Suprapubic skin (tissue), 4 donors: ENCODE measurements around the gene CUL1. TPM values are rescaled to one million over a fixed set of nuclear protein-coding genes. Genes with fewer than 3 reads are reported as not detected.

Experiments
- DNase-seq, 2 donors: peaks; one replicate each; pipeline ENCODE4 v3.0.0-alpha.2; 2019; ENCODE audit warnings: low spot score in 2 of 2
- H3K27ac ChIP-seq: fragments of 200-600 bp; sonication (generic); one replicate; pipeline ENCODE4 v1.5.1; 2019
- H3K27me3 ChIP-seq: fragments of 200-600 bp; sonication (generic); one replicate; pipeline ENCODE4 v1.5.1; 2019
- H3K36me3 ChIP-seq: fragments of 200-600 bp; sonication (generic); one replicate; pipeline ENCODE4 v1.5.1; 2019
- H3K4me1 ChIP-seq: fragments of 200-600 bp; sonication (generic); one replicate; pipeline ENCODE4 v1.5.1; 2019
- H3K4me3 ChIP-seq: fragments of 200-600 bp; sonication (generic); one replicate; pipeline ENCODE4 v1.5.1; 2019; ENCODE audit warnings: mild to moderate bottlenecking
- H3K9me3 ChIP-seq: fragments of 200-600 bp; sonication (generic); one replicate; pipeline ENCODE4 v1.5.1; 2019
- CTCF ChIP-seq, 2 donors: fragments of 200-600 bp in 1 of 2; fragments of 450-650 bp in 1 of 2; sonication (generic) in 1 of 2; IDR thresholded peaks; one replicate each; pipeline ENCODE4 v1.5.1; 2016 to 2019; ENCODE audit warnings: antibody characterized with exemption in 2 of 2, mild to moderate bottlenecking in 1 of 2, moderate library complexity in 1 of 2
- EP300 ChIP-seq: sonication (generic); formaldehyde crosslinking; IDR thresholded peaks from one replicate; pipeline ENCODE4 v1.6.1; 2017; ENCODE audit warnings: antibody characterized with exemption
- POLR2A ChIP-seq, 2 donors: fragments of 450-650 bp; IDR thresholded peaks; one replicate each; pipeline ENCODE4 v1.6.1; 2017; ENCODE audit warnings: antibody characterized with exemption in 2 of 2, mild to moderate bottlenecking in 2 of 2, moderate library complexity in 2 of 2
- POLR2AphosphoS5 ChIP-seq, 3 donors: sonication (generic); formaldehyde crosslinking; IDR thresholded peaks; one replicate each; pipeline ENCODE4 v1.6.1; 2017; ENCODE audit warnings: antibody characterized with exemption in 3 of 3
- WGBS: methylation state at CpG from one replicate; pipeline ENCODE4 v1.1.5; 2018; 5-methylcytosine and 5-hydroxymethylcytosine counted together
- total RNA-seq, 4 donors: library from RNA; depleted of rRNA; stranded (reverse); fragments of >200 nt; gene quantifications; one replicate each; pipeline ENCODE4 v1.1.0, GENCODE V29; 2016

CUL1 gene
- total RNA-seq, 4 donors from 2014 or later = 49.6 to 63.0 (median 56.6) TPM

GRCh38 chr7:148850564-148850963 lies 151.9 kb downstream of the CUL1 start:
- H3K27me3 ChIP-seq = no peaks in the 10 kb centered on the region
- no peak overlapping the region for H3K4me3 ChIP-seq
- H3K4me1 ChIP-seq = no peaks in the 10 kb centered on the region
- H3K36me3 ChIP-seq = no peaks in the 10 kb centered on the region
- H3K9me3 ChIP-seq = no peaks in the 10 kb centered on the region
- H3K27ac ChIP-seq = no peak overlapping the region
- TF ChIP-seq POLR2A (IDR thresholded peaks at IDR 0.05) (no peak), CTCF (IDR thresholded peaks at IDR 0.05) (no peak), EP300 (no peak), POLR2AphosphoS5 (IDR thresholded peaks at IDR 0.05) (no peak)
- 98% methylated on average over 5 of the region's 5 CpGs for WGBS
- DNase-seq = no peak

Other genes with a start within 250 kb of the CUL1 start
- not detected for gene C7orf33, start 108.1 kb upstream of the CUL1 start, total RNA-seq
- 10 to 100 TPM in 1 of 4 donors, 1 to 10 TPM in 3; 6.8 to 22.4 (median 8.2) TPM for gene EZH2, start 185.4 kb downstream of the CUL1 start, total RNA-seq